GM12872 (cell line): Measurements from ENCODE around the gene GALR3.

Experiments used
- CTCF ChIP-seq: IDR thresholded peaks from 3 replicates; pipeline ENCODE4 v1.5.1; 2011; ENCODE audit warnings: low read depth, mild to moderate bottlenecking, low read length, moderate library complexity; ENCODE audit not compliant: insufficient read depth

Gene GALR3

DNA sequence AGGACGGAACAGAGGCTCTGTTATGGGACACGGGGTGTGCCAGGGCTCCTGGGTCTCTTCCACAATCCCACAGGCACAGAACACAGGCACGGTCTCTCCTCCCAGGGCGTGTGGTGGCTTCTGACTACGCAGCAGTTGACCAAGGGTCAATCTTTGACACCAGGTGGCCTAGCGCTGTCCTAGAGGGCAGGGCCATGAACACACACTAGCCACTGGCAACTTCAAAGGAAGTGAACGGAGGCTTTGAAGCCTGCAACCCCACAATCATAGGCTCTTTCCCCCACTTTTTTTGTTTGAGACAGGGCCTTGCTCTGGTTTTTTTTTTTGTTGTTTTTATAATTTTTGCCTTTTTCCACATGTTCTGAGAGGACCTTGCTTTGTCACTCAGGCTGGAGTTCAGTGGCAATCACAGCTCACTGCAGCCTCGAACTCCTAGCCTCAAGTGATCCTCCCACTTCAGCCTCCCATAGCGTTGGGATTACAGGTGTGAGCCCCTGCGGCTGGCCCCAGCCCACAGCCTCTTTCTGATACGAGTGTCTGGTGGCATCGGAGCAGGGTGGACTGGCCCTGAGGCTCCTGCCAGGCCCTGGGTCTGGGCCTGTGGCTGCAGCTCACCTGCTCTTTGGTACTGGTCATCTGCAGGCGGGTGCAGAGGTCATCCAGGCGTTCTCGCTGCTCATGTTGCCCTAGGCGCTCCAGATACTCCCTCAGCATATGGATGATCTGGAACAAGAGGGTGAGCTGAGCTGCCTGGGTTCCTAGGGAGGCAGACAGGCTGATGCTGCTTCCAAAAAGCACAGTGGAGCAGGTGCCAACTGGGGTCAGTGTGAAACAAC lies 9.1 kb downstream of the GALR3 start:
- TF ChIP-seq CTCF, result no peak

DNA sequence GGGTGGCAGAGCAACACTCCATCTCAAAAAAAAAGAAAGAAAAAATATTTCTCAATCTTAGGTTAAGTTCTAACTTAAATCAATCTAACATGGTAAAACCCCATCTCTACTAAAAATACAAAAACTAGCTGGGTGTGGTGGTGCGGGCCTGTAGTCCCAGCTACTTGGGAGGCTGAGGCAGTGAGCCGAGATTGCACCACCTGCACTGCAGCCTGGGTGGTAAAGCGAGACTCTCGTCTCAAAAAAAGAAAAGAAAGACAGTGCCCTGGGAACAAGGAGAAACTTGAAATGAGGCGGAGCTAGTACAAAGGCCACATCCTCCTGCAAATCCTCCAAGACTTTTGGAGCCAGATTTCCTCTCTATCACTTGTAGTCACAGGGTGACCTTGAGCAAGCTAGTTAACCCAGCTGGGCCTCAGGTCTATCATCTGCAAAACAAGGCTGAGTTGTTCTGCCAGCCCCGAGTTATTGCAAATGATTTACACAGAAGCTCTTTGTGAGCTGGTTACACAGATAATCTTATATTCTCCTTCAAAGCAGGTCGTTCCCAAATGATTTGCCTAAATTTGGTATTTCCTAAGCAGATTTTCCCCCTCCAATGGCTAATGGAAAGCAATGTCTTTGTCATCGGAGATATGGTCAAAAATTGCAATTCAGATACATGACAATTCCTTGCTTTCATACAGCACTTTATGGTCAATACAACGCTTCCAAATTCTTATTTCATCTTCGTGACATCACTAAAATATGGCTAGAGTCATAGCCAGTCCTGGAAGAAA lies 19.0 kb downstream of the GALR3 start:
- no peak for TF ChIP-seq CTCF

DNA sequence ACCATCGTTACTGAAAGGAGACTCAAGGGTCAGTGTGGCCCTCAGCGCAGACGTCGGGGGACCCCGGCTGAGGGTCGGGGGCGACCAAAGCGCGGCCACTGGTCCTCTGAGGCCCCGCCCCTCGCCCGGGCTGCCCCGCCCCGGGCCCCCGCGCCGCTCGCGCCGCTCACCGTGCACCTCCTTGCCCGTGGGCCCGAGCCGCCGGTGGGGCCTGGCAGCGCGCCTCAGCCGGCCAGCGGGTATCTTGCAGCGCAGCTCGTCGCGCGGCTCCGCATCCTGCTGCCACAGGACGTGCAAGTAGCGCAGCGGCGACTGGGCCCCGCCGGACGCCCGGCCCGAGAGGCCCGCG lies 20.5 kb downstream of the GALR3 start:
- TF ChIP-seq CTCF, result no peak

DNA sequence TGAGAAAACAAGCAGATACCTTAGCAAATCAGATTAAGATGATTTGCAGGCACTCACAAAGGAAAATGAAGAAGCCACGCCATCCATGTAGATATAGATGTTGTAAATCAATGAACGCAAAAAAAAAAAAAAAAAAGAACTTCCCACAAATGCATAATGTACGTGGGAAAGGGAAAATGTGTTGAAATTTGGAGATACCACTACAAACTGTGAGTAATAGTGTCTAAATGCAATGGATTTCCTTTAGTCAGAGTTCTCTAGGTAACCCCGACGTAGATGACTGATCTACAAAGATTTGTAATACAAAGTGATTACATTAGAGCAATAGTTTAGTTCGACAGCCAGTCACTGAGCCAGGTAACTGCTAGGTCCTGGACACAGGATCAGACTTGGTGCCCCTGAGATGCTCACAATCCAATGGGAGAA lies 21.7 kb downstream of the GALR3 start:
- no peak for TF ChIP-seq CTCF

DNA sequence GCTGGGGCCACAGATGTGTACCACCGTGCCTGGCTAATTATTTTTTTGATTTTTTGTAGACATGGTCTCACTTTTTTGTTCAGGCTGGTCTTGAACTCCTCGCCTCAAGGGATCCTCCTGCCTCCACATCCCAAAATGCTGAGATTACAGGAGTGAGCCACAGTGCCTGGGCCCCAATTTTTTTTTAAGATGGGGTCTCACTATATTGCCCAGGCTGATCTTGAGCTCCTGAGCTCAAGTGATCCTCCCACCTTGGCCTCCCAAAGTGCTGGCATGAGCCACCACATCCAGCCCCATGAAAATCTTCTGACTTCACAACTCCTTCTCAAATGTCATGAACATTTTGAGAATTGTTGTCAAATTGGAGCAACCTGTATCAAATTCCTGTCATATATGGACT lies 23.3 kb downstream of the GALR3 start:
- no peak for TF ChIP-seq CTCF

- no peak for TF ChIP-seq CTCF
Measured at GRCh38 chr22:37848587-37849088, 25.5 kb downstream of the GALR3 start.

GRCh38 chr22:37849089-37849751 lies 26.0 kb downstream of the GALR3 start, which contains the start of gene EIF3L:
TSS of gene EIF3L (plus strand) at chr22:37849419. CDS start at chr22:37849450, 31 bp downstream.
- TF ChIP-seq CTCF, result no peak
